HepG2 (cell line): Measurements from ENCODE around the gene H6PD. TPM values are rescaled to one million over a fixed set of nuclear protein-coding genes. Genes with fewer than 3 reads are reported as not detected.

Source experiments
- ADNP ChIP-seq: sonication (generic); formaldehyde crosslinking; IDR thresholded peaks from 2 replicates; pipeline ENCODE4 v1.4.0; 2020; ENCODE audit warnings: missing genetic modification reagents
- FIP1L1 ChIP-seq: fragments of 200-400 bp; formaldehyde crosslinking; IDR thresholded peaks from 2 replicates; pipeline ENCODE4 v1.6.1; 2018; ENCODE audit warnings: low read depth, mild to moderate bottlenecking, low read length, moderate library complexity, borderline replicate concordance; ENCODE audit not compliant: insufficient read depth
- FOXA3 ChIP-seq: IDR thresholded peaks from 2 replicates; pipeline ENCODE4 v1.6.1; 2016; ENCODE audit warnings: missing genetic modification reagents, missing compliant biosample characterization
- GFI1 ChIP-seq: sonication (generic); formaldehyde crosslinking; IDR thresholded peaks from 2 replicates; pipeline ENCODE4 v1.5.0; 2020; ENCODE audit warnings: missing genetic modification reagents, mild to moderate bottlenecking, borderline replicate concordance
- IRX3 ChIP-seq: sonication (generic); formaldehyde crosslinking; IDR thresholded peaks from 2 replicates; pipeline ENCODE4 v1.8.1; 2023; ENCODE audit warnings: mild to moderate bottlenecking, low read depth, missing genetic modification reagents, borderline replicate concordance
- LRRFIP1 ChIP-seq: sonication (generic); formaldehyde crosslinking; conservative IDR thresholded peaks from 2 replicates; pipeline ENCODE4 v1.4.0; 2020; ENCODE audit warnings: missing genetic modification reagents
- NAIF1 ChIP-seq: sonication (generic); formaldehyde crosslinking; IDR thresholded peaks from 2 replicates; pipeline ENCODE4 v1.5.0; 2020; ENCODE audit warnings: mild to moderate bottlenecking, missing genetic modification reagents, borderline replicate concordance
- NFIB ChIP-seq: sonication (generic); formaldehyde crosslinking; IDR thresholded peaks from 2 replicates; pipeline ENCODE4 v1.9.0; 2021; ENCODE audit warnings: missing genetic modification reagents, mild to moderate bottlenecking, borderline replicate concordance
- RAD21 ChIP-seq: fragments of 450-650 bp; formaldehyde crosslinking; IDR thresholded peaks from 2 replicates; pipeline ENCODE4 v1.5.0; 2020; ENCODE audit warnings: mild to moderate bottlenecking
- SAP130 ChIP-seq: IDR thresholded peaks from 2 replicates; pipeline ENCODE4 v1.6.1; 2016; ENCODE audit warnings: low read depth
- SMARCE1 ChIP-seq: fragments of 450-650 bp; IDR thresholded peaks from 2 replicates; pipeline ENCODE4 v1.6.1; 2017; ENCODE audit warnings: borderline replicate concordance
- SMYD3 ChIP-seq: sonication (generic); formaldehyde crosslinking; IDR thresholded peaks from 2 replicates; pipeline ENCODE4 v1.8.1; 2023; ENCODE audit warnings: mild to moderate bottlenecking, missing genetic modification reagents
- SPEN ChIP-seq: sonication (generic); formaldehyde crosslinking; IDR thresholded peaks from 2 replicates; pipeline ENCODE4 v1.5.1; 2020; ENCODE audit warnings: low read depth, mild to moderate bottlenecking, missing genetic modification reagents
- TEAD2 ChIP-seq: sonication (generic); formaldehyde crosslinking; IDR thresholded peaks from 2 replicates; pipeline ENCODE4 v1.9.0; 2021; ENCODE audit warnings: missing genetic modification reagents
- XBP1 ChIP-seq: sonication (generic); formaldehyde crosslinking; IDR thresholded peaks from 2 replicates; pipeline ENCODE4 v1.5.0; 2020; ENCODE audit warnings: missing genetic modification reagents
- ZBTB38 ChIP-seq: sonication (generic); formaldehyde crosslinking; IDR thresholded peaks from 2 replicates; pipeline ENCODE4 v1.5.1; 2020; ENCODE audit warnings: mild to moderate bottlenecking, missing genetic modification reagents
- ZFP82 ChIP-seq: sonication (generic); formaldehyde crosslinking; IDR thresholded peaks from 2 replicates; pipeline ENCODE4 v1.5.1; 2020; ENCODE audit warnings: mild to moderate bottlenecking, missing genetic modification reagents, borderline replicate concordance
- ZNF274 ChIP-seq: sonication (generic); formaldehyde crosslinking; IDR thresholded peaks from 2 replicates; pipeline ENCODE4 v1.5.1; 2020; ENCODE audit warnings: mild to moderate bottlenecking, missing genetic modification reagents
- ZNF329 ChIP-seq: sonication (generic); formaldehyde crosslinking; IDR thresholded peaks from 2 replicates; pipeline ENCODE4 v1.9.0; 2021; ENCODE audit warnings: low read depth, mild to moderate bottlenecking, missing genetic modification reagents
- ZNF460 ChIP-seq: sonication (generic); formaldehyde crosslinking; IDR thresholded peaks from 2 replicates; pipeline ENCODE4 v1.5.1; 2020; ENCODE audit warnings: missing genetic modification reagents, mild to moderate bottlenecking, borderline replicate concordance
- ZNF468 ChIP-seq: sonication (generic); formaldehyde crosslinking; IDR thresholded peaks from 2 replicates; pipeline ENCODE4 v1.8.0; 2022; ENCODE audit warnings: mild to moderate bottlenecking, moderate library complexity, missing genetic modification reagents
- ZNF547 ChIP-seq: sonication (generic); formaldehyde crosslinking; IDR thresholded peaks from 2 replicates; pipeline ENCODE4 v1.5.1; 2020; ENCODE audit warnings: mild to moderate bottlenecking, missing genetic modification reagents
- ZNF562 ChIP-seq: sonication (generic); formaldehyde crosslinking; IDR thresholded peaks from 2 replicates; pipeline ENCODE4 v1.8.0; 2022; ENCODE audit warnings: missing genetic modification reagents, borderline replicate concordance
- ZNF576 ChIP-seq: sonication (generic); formaldehyde crosslinking; IDR thresholded peaks from 2 replicates; pipeline ENCODE4 v1.4.0; 2020; ENCODE audit warnings: mild to moderate bottlenecking, missing genetic modification reagents
- polyA plus RNA-seq, 8 experiments: library from polyadenylated mRNA; depleted of rRNA in 3 of 8; stranded (reverse) in 7 of 8; unstranded in 1 of 8; fragments of >200 nt; fragmentation: Illumina TruSeq in 4 of 8; extraction: Trizol in 4 of 8; gene quantifications; 2 replicates each; pipeline versions ENCODE4 v1.2.1 to v1.2.3, GENCODE V29; 2011 to 2016; ENCODE audit warnings: low read depth in 4 of 8, missing spikeins in 1 of 8, mixed read lengths in 1 of 8; ENCODE audit not compliant: insufficient read depth in 1 of 8
- total RNA-seq, 5 experiments: library from RNA; depleted of rRNA; stranded (reverse); fragments of >200 nt; fragmentation: Illumina TruSeq; extraction: Trizol; gene quantifications; 2 replicates each; pipeline ENCODE4 v1.2.3, GENCODE V29; 2016; ENCODE audit warnings: low read depth in 1 of 5
- TF ChIP-seq, protein P1 (sequence below): sonication (generic); formaldehyde crosslinking; IDR thresholded peaks from 2 replicates; pipeline ENCODE4 v1.8.1; 2023; ENCODE audit warnings: mild to moderate bottlenecking, moderate library complexity, missing genetic modification reagents
- TF ChIP-seq, protein P2 (sequence below): sonication (generic); formaldehyde crosslinking; IDR thresholded peaks from 2 replicates; pipeline ENCODE4 v1.4.0; 2020; ENCODE audit warnings: mild to moderate bottlenecking, low read depth, missing genetic modification reagents

The H6PD gene
- total and polyA plus RNA-seq, 2 of the 13 experiments (the other 11 are each of a cell fraction or from before 2014, with no cell fraction given): 9.3 to 14.1 TPM

GRCh38 chr1:9234223-9235095 is at the start of gene H6PD (continued):
- TF ChIP-seq SMYD3 (CRISPR knock-in tag): no peak
- peak; percentile 92 for TF ChIP-seq SPEN (CRISPR knock-in tag)
- TF ChIP-seq ZNF468 (CRISPR knock-in tag): 0 out of 2 replicates have a peak, but pooled peaks have one; percentile 35
- TF ChIP-seq SAP130 (CRISPR knock-in tag): peak; percentile 76; the same call in 1 of the 2 replicates
- peak; percentile 60; the same call in 1 of the 2 replicates for TF ChIP-seq FIP1L1
- peak; percentile 79; the same call in 1 of the 2 replicates for TF ChIP-seq IRX3 (CRISPR knock-in tag)
- TF ChIP-seq ZNF562 (CRISPR knock-in tag): no peak
- peak; percentile 4; the same call in 1 of the 2 replicates for TF ChIP-seq FOXA3 (CRISPR knock-in tag)
- TF ChIP-seq NFIB (CRISPR knock-in tag): no peak
- no peak for TF ChIP-seq ZNF274 (CRISPR knock-in tag)
- no peak for TF ChIP-seq LRRFIP1 (CRISPR knock-in tag)
- TF ChIP-seq, protein P1, sequence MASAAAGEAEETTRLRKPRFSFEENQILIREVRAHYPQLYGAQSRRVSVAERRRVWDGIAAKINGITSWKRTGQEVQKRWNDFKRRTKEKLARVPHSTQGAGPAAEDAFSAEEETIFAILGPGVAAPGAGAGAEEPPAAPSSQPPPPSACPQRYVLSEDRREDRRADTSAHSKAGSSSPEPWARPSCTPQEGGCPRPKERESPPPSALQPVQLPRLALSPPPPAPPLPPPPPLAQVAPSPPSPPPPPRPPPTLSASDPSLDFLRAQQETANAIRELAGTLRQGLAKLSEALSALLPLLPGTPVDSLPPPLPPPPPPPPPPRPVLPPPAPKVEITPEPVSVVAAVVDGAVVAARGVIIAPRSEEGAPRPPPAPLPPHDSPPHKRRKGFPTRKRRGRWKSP (CRISPR knock-in tag): peak; percentile 61; the same call in 1 of the 2 replicates
- TF ChIP-seq ZNF329 (CRISPR knock-in tag): 0 out of 2 replicates have a peak, but pooled peaks have one; percentile 46
- TF ChIP-seq XBP1 (CRISPR knock-in tag): no peak
- no peak for TF ChIP-seq SMARCE1
- no peak for TF ChIP-seq NAIF1 (CRISPR knock-in tag)
- 0 out of 2 replicates have a peak, but pooled peaks have one; percentile 43 for TF ChIP-seq ZNF460 (CRISPR knock-in tag)
- TF ChIP-seq, protein P2, sequence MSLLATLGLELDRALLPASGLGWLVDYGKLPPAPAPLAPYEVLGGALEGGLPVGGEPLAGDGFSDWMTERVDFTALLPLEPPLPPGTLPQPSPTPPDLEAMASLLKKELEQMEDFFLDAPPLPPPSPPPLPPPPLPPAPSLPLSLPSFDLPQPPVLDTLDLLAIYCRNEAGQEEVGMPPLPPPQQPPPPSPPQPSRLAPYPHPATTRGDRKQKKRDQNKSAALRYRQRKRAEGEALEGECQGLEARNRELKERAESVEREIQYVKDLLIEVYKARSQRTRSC (CRISPR knock-in tag): 0 out of 2 replicates have a peak, but pooled peaks have one; percentile 66
- TF ChIP-seq ZNF547 (CRISPR knock-in tag): no peak
- TF ChIP-seq ZFP82: peak; percentile 16; the same call in 1 of the 2 replicates
- peak; percentile 91 for TF ChIP-seq ADNP (CRISPR knock-in tag)
- TF ChIP-seq ZBTB38: peak; percentile 79; the same call in 1 of the 2 replicates
- TF ChIP-seq ZNF576 (CRISPR knock-in tag): no peak
- TF ChIP-seq RAD21 (CRISPR knock-in tag): peak; percentile 73
- TF ChIP-seq GFI1 (CRISPR knock-in tag): peak; percentile 85
- 0 out of 2 replicates have a peak, but pooled peaks have one; percentile 55 for TF ChIP-seq TEAD2 (CRISPR knock-in tag)
